Endothelial cell of umbilical vein (primary cell): ENCODE results near the gene C17orf113. TPM values are rescaled to one million over a fixed set of nuclear protein-coding genes. Genes with fewer than 3 reads are reported as not detected.

Experiments
- BruUV-seq: library from RNA; stranded (reverse); fragments of 400-500 nt; replicated peaks from 2 replicates; lab custom pipeline; 2021; lab: Mats Ljungman, UMichigan
- CTCF ChIA-PET: fragments of 300-600, 350-600 bp; sonication (Branson Sonifier 250); formaldehyde crosslinking; loops from one replicate; lab custom pipeline; 2021; ENCODE audit warnings: antibody characterized with exemption, inconsistent platforms; lab: Charles Lee
- POLR2A ChIA-PET: fragments of 300-600, 350-600 bp; sonication (Branson Sonifier 250); formaldehyde crosslinking; loops from one replicate; lab custom pipeline; 2021; ENCODE audit warnings: antibody characterized with exemption, inconsistent platforms; lab: Charles Lee
- DNase-seq: peaks from one replicate; pipeline ENCODE4 v3.0.0-alpha.2; 2011; ENCODE audit warnings: low read depth, low spot score
- FAIRE-seq: peaks from 2 replicates; lab custom pipeline; 2011; peaks lifted over from hg19 to GRCh38; lab: Jason Lieb, UNC
- H2AFZ ChIP-seq: 2 replicates; pipeline ENCODE4 v1.6.0; 2012; ENCODE audit warnings: low read depth, low read length, control low read depth, inconsistent platforms
- H3K27ac ChIP-seq: 2 replicates; pipeline ENCODE4 v1.5.1; 2011; ENCODE audit warnings: low read depth, mild to moderate bottlenecking, control low read depth, low read length, moderate library complexity; ENCODE audit not compliant: insufficient read depth
- H3K27me3 ChIP-seq, 2 experiments: 2 replicates each; pipeline versions ENCODE4 v1.6.0 to v1.6.1; 2011; ENCODE audit warnings: low read length in 2 of 2, mixed read lengths in 1 of 2; ENCODE audit not compliant: control insufficient read depth in 2 of 2, insufficient read depth in 2 of 2
- H3K36me3 ChIP-seq, 2 experiments: 2 replicates in 1 of 2; 3 replicates in 1 of 2; pipeline ENCODE4 v1.5.1; 2011; ENCODE audit warnings: low read length in 2 of 2, mild to moderate bottlenecking in 1 of 2, moderate library complexity in 1 of 2; ENCODE audit not compliant: control insufficient read depth in 2 of 2, insufficient read depth in 2 of 2; ENCODE audit errors: extremely low read depth in 1 of 2
- H3K4me1 ChIP-seq: 3 replicates; pipeline ENCODE4 v1.5.1; 2011; ENCODE audit warnings: mild to moderate bottlenecking, low read length; ENCODE audit not compliant: control insufficient read depth, insufficient read depth; ENCODE audit errors: extremely low read depth
- H3K4me2 ChIP-seq: 2 replicates; pipeline ENCODE4 v1.6.1; 2011; ENCODE audit warnings: low read length, control low read depth, mixed read lengths; ENCODE audit not compliant: insufficient read depth
- H3K4me3 ChIP-seq, 3 experiments: fragments of 200-600 bp in 1 of 3; sonication (generic), shearing (Covaris generic) in 1 of 3; replicated peaks in 1 of 3; 2 replicates each; pipeline ENCODE4 v1.5.1; 2011 to 2016; ENCODE audit warnings: control low read depth in 3 of 3, low read length in 3 of 3, mild to moderate bottlenecking in 2 of 3, inconsistent platforms in 1 of 3, low read depth in 1 of 3, moderate library complexity in 1 of 3; ENCODE audit not compliant: insufficient read depth in 1 of 3
- H3K79me2 ChIP-seq: 2 replicates; pipeline ENCODE4 v1.6.0; 2012; ENCODE audit warnings: low read length, inconsistent platforms; ENCODE audit not compliant: control insufficient read depth, insufficient read depth
- H3K9ac ChIP-seq: replicated peaks from 2 replicates; pipeline ENCODE3; 2011; ENCODE audit warnings: low read length, control low read depth; ENCODE audit not compliant: insufficient read depth; ENCODE audit errors: extremely low read depth
- H3K9me1 ChIP-seq: replicated peaks from 3 replicates; pipeline ENCODE4 v1.6.0; 2011; ENCODE audit warnings: mild to moderate bottlenecking, low read length; ENCODE audit not compliant: control insufficient read depth, insufficient read depth; ENCODE audit errors: extremely low read depth
- H3K9me3 ChIP-seq: replicated peaks from 2 replicates; pipeline ENCODE4 v1.5.1; 2012; ENCODE audit warnings: low read length, inconsistent platforms; ENCODE audit not compliant: control insufficient read depth, insufficient read depth
- H4K20me1 ChIP-seq: replicated peaks from 2 replicates; pipeline ENCODE3; 2011; ENCODE audit warnings: mild to moderate bottlenecking, low read length; ENCODE audit not compliant: control insufficient read depth, insufficient read depth; ENCODE audit errors: extremely low read depth
- CTCF ChIP-seq, 2 donors: IDR thresholded peaks; 1 replicate in 1 of 2; 2 replicates in 1 of 2; pipeline ENCODE4 v1.5.1; 2011; ENCODE audit warnings: low read length in 2 of 2, mild to moderate bottlenecking in 2 of 2, moderate library complexity in 2 of 2, control low read depth in 1 of 2, inconsistent platforms in 1 of 2, low read depth in 1 of 2; ENCODE audit not compliant: insufficient read depth in 1 of 2; ENCODE audit errors: extremely low read depth in 1 of 2
- EZH2 ChIP-seq: IDR thresholded peaks from 2 replicates; pipeline ENCODE4 v1.6.1; 2012; ENCODE audit warnings: borderline replicate concordance, low read depth, mild to moderate bottlenecking, moderate library complexity, low read length, inconsistent platforms; ENCODE audit not compliant: severe bottlenecking
- FOS ChIP-seq: IDR thresholded peaks from 2 replicates; pipeline ENCODE4 v1.6.1; 2011; ENCODE audit warnings: mild to moderate bottlenecking, low read length, moderate library complexity, borderline replicate concordance; ENCODE audit not compliant: insufficient read depth
- GATA2 ChIP-seq: IDR thresholded peaks from 2 replicates; pipeline ENCODE4 v1.7.0; 2011; ENCODE audit warnings: low read depth, mild to moderate bottlenecking, moderate library complexity, mixed read lengths, low read length; ENCODE audit not compliant: insufficient read length, insufficient read depth
- JUN ChIP-seq: IDR thresholded peaks from 2 replicates; pipeline ENCODE4 v1.6.1; 2011; ENCODE audit warnings: borderline replicate concordance, low read depth; ENCODE audit not compliant: insufficient read length, insufficient read depth
- MAX ChIP-seq: IDR thresholded peaks from 2 replicates; pipeline ENCODE4 v1.6.1; 2011; ENCODE audit not compliant: insufficient read depth, insufficient read length
- MYC ChIP-seq: IDR thresholded peaks from one replicate; pipeline ENCODE4 v1.6.1; 2011; ENCODE audit warnings: mild to moderate bottlenecking, low read depth, low read length
- POLR2A ChIP-seq: IDR thresholded peaks from 2 replicates; pipeline ENCODE4 v1.6.1; 2012; ENCODE audit warnings: low read depth, mild to moderate bottlenecking, control low read depth, low read length
- POLR2AphosphoS5 ChIP-seq: IDR thresholded peaks from 2 replicates; pipeline ENCODE4 v1.6.1; 2012; ENCODE audit warnings: low read depth, mild to moderate bottlenecking, control low read depth, low read length, moderate library complexity; ENCODE audit not compliant: insufficient read depth
- dilution Hi-C: fragments of 300-500 bp; cut with MboI; formaldehyde crosslinking; loops from one replicate; pipeline ENCODE4 v1.15.0; 2019; ENCODE audit warnings: low sequenced_read_pairs; ENCODE audit not compliant: extremely low pct_ligation_motif_present
- intact Hi-C: fragments of 100-400 bp; cut with micrococcal nuclease; formaldehyde crosslinking; loops from one replicate; pipeline ENCODE4 v1.10.0; 2022
- polyA plus RNA-seq, 4 experiments: library from polyadenylated mRNA; depleted of rRNA in 3 of 4; stranded (reverse) in 3 of 4; unstranded in 1 of 4; fragments of >200 nt; gene quantifications; 2 replicates each; pipeline versions ENCODE4 v1.2.1 to v1.2.3, GENCODE V29; 2011 to 2012; ENCODE audit warnings: missing spikeins in 1 of 4
- total RNA-seq: library from RNA; stranded (reverse); gene quantifications from 2 replicates; pipeline ENCODE4 v1.2.3, GENCODE V29; 2021

The C17orf113 gene
- total and polyA plus RNA-seq, 2 donors (not counting 3 experiments of a cell fraction or from before 2014, with no cell fraction given): 0.20 to 0.30 TPM

- intact Hi-C loops (no loop called here), dilution Hi-C loops (no loop called here)
- ChIA-PET POLR2A (no interaction called here), CTCF (interaction anchor here (0.8 to 2.3 kb wide), 7 partner anchors 9 to 71 kb away, joined by 3 to 10 read pairs (median 4); partner anchors contain the start of gene NKIRAS2)
- Histone ChIP-seq H3K4me2 (no peak overlapping the region), H3K27ac (no peak overlapping the region), H4K20me1 (no peaks in the 10 kb centered on the region), H3K9ac (no peak overlapping the region), H3K9me3 (no peaks in the 10 kb centered on the region), H3K9me1 (no peaks in the 10 kb centered on the region), H3K27me3 (peaks cover 0 to 1% of the 10 kb centered on the region in 2 experiments), H3K79me2 (no peaks in the 10 kb centered on the region), H3K36me3 (no peaks in the 10 kb centered on the region), H3K4me3 (no peak overlapping the region), H3K4me1 (no peaks in the 10 kb centered on the region), H2AFZ (no peak overlapping the region)
- no peak for FAIRE-seq
- DNase-seq: no peak
- no peak for TF ChIP-seq POLR2A
- no peak for TF ChIP-seq POLR2AphosphoS5
- no peak for TF ChIP-seq JUN
- TF ChIP-seq FOS: no peak
- no peak for TF ChIP-seq MYC
- TF ChIP-seq EZH2: no peak
- TF ChIP-seq MAX: no peak
- TF ChIP-seq CTCF (IDR thresholded peaks at IDR 0.05; ENCODE audit: extremely low read depth in 1 of 2, insufficient read depth in 1 of 2, low read depth in 1 of 2, low read length in 2 of 2): no peak
- TF ChIP-seq GATA2: no peak
- no TSS peak for BruUV-seq
Measured at GRCh38 chr17:42034059-42034458, 16.3 kb downstream of the C17orf113 start.
